Lower leg skin (tissue), 4 donors: ENCODE results near the gene TUT4. TPM values are rescaled to one million over a fixed set of nuclear protein-coding genes. Genes with fewer than 3 reads are reported as not detected.

Experiments
- DNase-seq, 2 donors: peaks; one replicate each; pipeline ENCODE4 v3.0.0-alpha.2; 2019; ENCODE audit warnings: low spot score in 2 of 2
- H3K4me3 ChIP-seq: fragments of 200-600 bp; sonication (generic); 2 replicates; pipeline ENCODE4 v1.5.1; 2017; ENCODE audit warnings: mild to moderate bottlenecking, low read depth; ENCODE audit not compliant: poor library complexity, severe bottlenecking
- CTCF ChIP-seq, 3 donors: fragments of 450-650 bp; IDR thresholded peaks; one replicate each; pipeline ENCODE4 v1.5.1; 2016; ENCODE audit warnings: antibody characterized with exemption in 3 of 3, mild to moderate bottlenecking in 3 of 3, moderate library complexity in 2 of 3
- POLR2A ChIP-seq, 2 donors: fragments of 450-650 bp; IDR thresholded peaks; one replicate each; pipeline ENCODE4 v1.6.1; 2016 to 2017; ENCODE audit warnings: antibody characterized with exemption in 2 of 2, mild to moderate bottlenecking in 1 of 2, moderate library complexity in 1 of 2
- WGBS, 2 donors: methylation state at CpG; one replicate each; pipeline ENCODE4 v1.1.5; 2018; 5-methylcytosine and 5-hydroxymethylcytosine counted together
- intact Hi-C: fragments of 100-400 bp; cut with DNase I; formaldehyde crosslinking; loops from one replicate; pipeline ENCODE4 v1.15.0; 2023; ENCODE audit warnings: low total_unique reads
- total RNA-seq, 4 donors: library from RNA; depleted of rRNA; stranded (reverse); fragments of >200 nt; gene quantifications; one replicate each; pipeline ENCODE4 v1.1.0, GENCODE V29; 2016

TUT4 gene
- total RNA-seq, 4 donors from 2014 or later = 36.8 to 94.0 (median 52.0) TPM

GRCh38 chr1:52469108-52469507 lies 83.8 kb downstream of the TUT4 start:
- WGBS, 2 donors = 94 to 99% methylated on average over 2 of the region's 2 CpGs
- no peak for TF ChIP-seq POLR2A (IDR thresholded peaks at IDR 0.05)
- no peak for TF ChIP-seq CTCF (IDR thresholded peaks at IDR 0.05)
- no peak overlapping the region for H3K4me3 ChIP-seq
- intact Hi-C loops = no loop called here
- DNase-seq = no peak

GRCh38 chr1:52463891-52464290 lies 89.0 kb downstream of the TUT4 start:
- DNase-seq = no peak

GRCh38 chr1:52461821-52462220 lies 91.1 kb downstream of the TUT4 start:
- DNase-seq = no peak
- 88 to 93% methylated on average over 1 of the region's 1 CpG for WGBS, 2 donors
- intact Hi-C loops = no loop called here
- TF ChIP-seq CTCF (IDR thresholded peaks at IDR 0.05) = no peak
- no peak for TF ChIP-seq POLR2A (IDR thresholded peaks at IDR 0.05)
- H3K4me3 ChIP-seq = no peak overlapping the region

More at GRCh38 chr1:52463891-52464290, 89.0 kb downstream of the TUT4 start:
- TF ChIP-seq POLR2A (IDR thresholded peaks at IDR 0.05) (no peak), CTCF (IDR thresholded peaks at IDR 0.05) (no peak)
- intact Hi-C loops = no loop called here
- WGBS, 2 donors = 95 to 96% methylated on average over 5 of the region's 5 CpGs
- H3K4me3 ChIP-seq = no peak overlapping the region

- WGBS, 2 donors = 85 to 89% methylated on average over 1 of the region's 1 CpG
- intact Hi-C loops = no loop called here
- DNase-seq = no peak
- TF ChIP-seq POLR2A (IDR thresholded peaks at IDR 0.05) (no peak), CTCF (IDR thresholded peaks at IDR 0.05) (no peak)
- no peak overlapping the region for H3K4me3 ChIP-seq
These were observed 92.2 kb downstream of the TUT4 start for GRCh38 chr1:52460694-52461093.

GRCh38 chr1:52455686-52456085 lies 97.2 kb downstream of the TUT4 start:
- no peak overlapping the region for H3K4me3 ChIP-seq
- WGBS, 2 donors = 90 to 95% methylated on average over 2 of the region's 2 CpGs
- intact Hi-C loops = no loop called here
- TF ChIP-seq POLR2A (IDR thresholded peaks at IDR 0.05) = no peak
- DNase-seq = no peak

- intact Hi-C loops = no loop called here
- 88 to 97% methylated on average over 2 of the region's 2 CpGs for WGBS, 2 donors
- no peak for DNase-seq
These were observed 98.1 kb downstream of the TUT4 start for GRCh38 chr1:52454779-52455178.

More at GRCh38 chr1:52454779-52455178, 98.1 kb downstream of the TUT4 start:
- no peak for TF ChIP-seq CTCF (IDR thresholded peaks at IDR 0.05)
- no peak for TF ChIP-seq POLR2A (IDR thresholded peaks at IDR 0.05)
- no peak overlapping the region for H3K4me3 ChIP-seq
